ENCODE measurements around the gene PTPRT. TPM values are rescaled to one million over a fixed set of nuclear protein-coding genes. Genes with fewer than 3 reads are reported as not detected.

The PTPRT gene
- total RNA-seq, 1 experiment from 2014 or later, result not detected

- no peak for TF ChIP-seq CTCF (IDR thresholded peaks at IDR 0.05; ENCODE audit: unreplicated experiment)
- Mint-ChIP-seq H3K9me3 (ENCODE audit: low read depth, unreplicated experiment) (no peaks in the 10 kb centered on the region), H3K27me3 (ENCODE audit: unreplicated experiment) (peaks cover 46% of the 10 kb centered on the region), H3K4me1 (ENCODE audit: low read depth, unreplicated experiment) (no peaks in the 10 kb centered on the region), H3K36me3 (ENCODE audit: insufficient read depth, unreplicated experiment) (no peaks in the 10 kb centered on the region), H3K4me3 (ENCODE audit: low read depth, unreplicated experiment) (no peak overlapping the region), H3K27ac (ENCODE audit: unreplicated experiment) (no peak overlapping the region)
- CTCF ChIA-PET, result interaction anchor here (0.6 kb wide), 1 partner anchor 722 kb away, joined by 3 read pairs; no protein-coding TSS in a partner anchor
- no TSS peak for BruUV-seq (replicated peaks)
- no peak for DNase-seq
- intact Hi-C loops (cut with micrococcal nuclease; ENCODE audit: unreplicated experiment), result no loop called here
Observed at GRCh38 chr20:42442716-42443115, 747.0 kb downstream of the PTPRT start.

- no peak for DNase-seq
- Mint-ChIP-seq H3K4me3 (ENCODE audit: low read depth, unreplicated experiment) (no peak overlapping the region), H3K36me3 (ENCODE audit: insufficient read depth, unreplicated experiment) (no peaks in the 10 kb centered on the region), H3K27me3 (ENCODE audit: unreplicated experiment) (peaks cover 40% of the 10 kb centered on the region), H3K27ac (ENCODE audit: unreplicated experiment) (no peak overlapping the region), H3K4me1 (ENCODE audit: low read depth, unreplicated experiment) (no peaks in the 10 kb centered on the region), H3K9me3 (ENCODE audit: low read depth, unreplicated experiment) (no peaks in the 10 kb centered on the region)
- no TSS peak for BruUV-seq (replicated peaks)
- no peak for TF ChIP-seq CTCF (IDR thresholded peaks at IDR 0.05; ENCODE audit: unreplicated experiment)
- intact Hi-C loops (cut with micrococcal nuclease; ENCODE audit: unreplicated experiment), result no loop called here
- CTCF ChIA-PET, result no interaction called here
Observed at GRCh38 chr20:42441864-42442331, 747.8 kb downstream of the PTPRT start.

GRCh38 chr20:42441196-42441863 is 748.4 kb downstream of the PTPRT start:
- TF ChIP-seq CTCF (IDR thresholded peaks at IDR 0.05; ENCODE audit: unreplicated experiment), result no peak

GRCh38 chr20:42435230-42435629 is 754.5 kb downstream of the PTPRT start:
- no TSS peak for BruUV-seq (replicated peaks)
- intact Hi-C loops (cut with micrococcal nuclease; ENCODE audit: unreplicated experiment), result no loop called here
- no peak for TF ChIP-seq CTCF (IDR thresholded peaks at IDR 0.05; ENCODE audit: unreplicated experiment)
- no peaks in the 10 kb centered on the region for H3K9me3 Mint-ChIP-seq (ENCODE audit: low read depth, unreplicated experiment)
- H3K4me1 Mint-ChIP-seq (ENCODE audit: low read depth, unreplicated experiment), result no peaks in the 10 kb centered on the region
- no peaks in the 10 kb centered on the region for H3K36me3 Mint-ChIP-seq (ENCODE audit: insufficient read depth, unreplicated experiment)
- no peak for DNase-seq
- peaks cover 51% of the 10 kb centered on the region for H3K27me3 Mint-ChIP-seq (ENCODE audit: unreplicated experiment)
- no peak overlapping the region for H3K27ac Mint-ChIP-seq (ENCODE audit: unreplicated experiment)
- no peak overlapping the region for H3K4me3 Mint-ChIP-seq (ENCODE audit: low read depth, unreplicated experiment)
- CTCF ChIA-PET, result no interaction called here

More at GRCh38 chr20:42441196-42441863, 748.4 kb downstream of the PTPRT start:
- Mint-ChIP-seq H3K27ac (ENCODE audit: unreplicated experiment) (no peak overlapping the region), H3K9me3 (ENCODE audit: low read depth, unreplicated experiment) (no peaks in the 10 kb centered on the region), H3K27me3 (ENCODE audit: unreplicated experiment) (peaks cover 39% of the 10 kb centered on the region), H3K36me3 (ENCODE audit: insufficient read depth, unreplicated experiment) (no peaks in the 10 kb centered on the region), H3K4me3 (ENCODE audit: low read depth, unreplicated experiment) (no peak overlapping the region), H3K4me1 (ENCODE audit: low read depth, unreplicated experiment) (no peaks in the 10 kb centered on the region)
- CTCF ChIA-PET, result no interaction called here
- DNase-seq, result no peak
- intact Hi-C loops (cut with micrococcal nuclease; ENCODE audit: unreplicated experiment), result no loop called here
- no TSS peak for BruUV-seq (replicated peaks)
